B cell (primary cell): Measurements from ENCODE around the gene ARHGAP15. TPM values are rescaled to one million over a fixed set of nuclear protein-coding genes. Genes with fewer than 3 reads are reported as not detected.
A peak's percentile ranks its signal among the peaks of the same experiment; 100 is the strongest.

Experiments used
- ATAC-seq: fragments of 200-7000 bp; cut with Tn5 transposase; one replicate; pipeline ENCODE4 v1.10.0; 2021; ENCODE audit warnings: low read depth, mild to moderate bottlenecking, moderate number of reproducible peaks, moderate library complexity
- CTCF ChIA-PET: fragments of 350-600 bp; sonication (Branson Sonifier 250); formaldehyde crosslinking; loops from one replicate; lab custom pipeline; 2021; ENCODE audit warnings: antibody characterized with exemption, inconsistent platforms; lab: Charles Lee
- POLR2A ChIA-PET: fragments of 350-600 bp; sonication (Branson Sonifier 250); formaldehyde crosslinking; loops from one replicate; lab custom pipeline; 2021; ENCODE audit warnings: antibody characterized with exemption; lab: Charles Lee
- DNase-seq: peaks from one replicate; pipeline ENCODE4 v3.0.0; 2013
- H2AFZ ChIP-seq: 2 replicates; pipeline ENCODE4 v1.6.1; 2012; ENCODE audit warnings: mild to moderate bottlenecking, low read depth, low read length; ENCODE audit not compliant: insufficient read depth, poor library complexity, severe bottlenecking
- H3K27ac ChIP-seq, 2 donors: 1 replicate in 1 of 2; 2 replicates in 1 of 2; pipeline ENCODE4 v1.5.1; 2012 to 2013; ENCODE audit warnings: low read length in 2 of 2, mild to moderate bottlenecking in 2 of 2, moderate library complexity in 1 of 2
- H3K27me3 ChIP-seq, 4 experiments: fragments of 200-600 bp in 1 of 4; sonication (generic) in 1 of 4; replicated peaks in 1 of 4; 1 replicate in 2 of 4; 2 replicates in 2 of 4; pipeline versions ENCODE4 v1.6.1 to v1.7.0; 2013 to 2016; ENCODE audit warnings: low read length in 3 of 4, mild to moderate bottlenecking in 2 of 4, mixed read lengths in 1 of 4, moderate library complexity in 1 of 4; ENCODE audit not compliant: insufficient read depth in 4 of 4, control insufficient read depth in 3 of 4; ENCODE audit errors: control extremely low read depth in 1 of 4
- H3K36me3 ChIP-seq, 2 experiments: replicated peaks in 1 of 2; 1 replicate in 1 of 2; 2 replicates in 1 of 2; pipeline versions ENCODE4 v1.6.1 to v1.7.1; 2013; ENCODE audit warnings: low read length in 1 of 2; ENCODE audit not compliant: insufficient read depth in 2 of 2, control insufficient read depth in 1 of 2; ENCODE audit errors: control extremely low read depth in 1 of 2, extremely low read depth in 1 of 2
- H3K4me1 ChIP-seq, 2 donors: fragments of 200-600 bp in 1 of 2; sonication (generic) in 1 of 2; 1 replicate in 1 of 2; 2 replicates in 1 of 2; pipeline versions ENCODE4 v1.5.1 to v1.6.1; 2013 to 2017; ENCODE audit warnings: low read length in 2 of 2; ENCODE audit not compliant: control insufficient read depth in 2 of 2, insufficient read depth in 2 of 2
- H3K4me2 ChIP-seq: replicated peaks from 2 replicates; pipeline ENCODE3; 2012; ENCODE audit warnings: mild to moderate bottlenecking, low read depth, low read length; ENCODE audit not compliant: poor library complexity, severe bottlenecking
- H3K4me3 ChIP-seq, 5 experiments: fragments of 200-600 bp in 1 of 5; sonication (generic) in 1 of 5; 1 replicate in 3 of 5; 2 replicates in 2 of 5; pipeline versions ENCODE4 v1.5.1 to v1.7.0; 2011 to 2016; ENCODE audit warnings: low read length in 4 of 5, mild to moderate bottlenecking in 4 of 5, low read depth in 2 of 5, control low read depth in 1 of 5, moderate library complexity in 1 of 5; ENCODE audit not compliant: insufficient read depth in 1 of 5; ENCODE audit errors: control extremely low read depth in 1 of 5, extremely low read depth in 1 of 5
- H3K79me2 ChIP-seq: fragments of 200-600 bp; sonication (generic); one replicate; pipeline ENCODE4 v1.6.0; 2016; ENCODE audit warnings: low read length; ENCODE audit not compliant: control insufficient read depth, insufficient read depth
- H3K9ac ChIP-seq: fragments of 200-600 bp; sonication (generic); 2 replicates; pipeline ENCODE4 v1.6.1; 2017; ENCODE audit warnings: mild to moderate bottlenecking, low read length, moderate library complexity
- H3K9me3 ChIP-seq, 3 donors: one replicate each; pipeline versions ENCODE4 v1.6.1 to v1.7.1; 2013; ENCODE audit warnings: low read length in 2 of 3; ENCODE audit not compliant: control insufficient read depth in 2 of 3, insufficient read depth in 1 of 3; ENCODE audit errors: control extremely low read depth in 1 of 3
- H4K20me1 ChIP-seq: 2 replicates; pipeline ENCODE4 v1.6.0; 2012; ENCODE audit warnings: mild to moderate bottlenecking, low read length; ENCODE audit not compliant: insufficient read depth, control insufficient read depth, poor library complexity, severe bottlenecking
- H3K27ac Mint-ChIP-seq: one replicate; pipeline ENCODE4 v1.8.0; 2021; ENCODE audit warnings: mixed read lengths
- H3K27me3 Mint-ChIP-seq: one replicate; pipeline ENCODE4 v1.8.0; 2021; ENCODE audit warnings: mixed read lengths
- H3K4me1 Mint-ChIP-seq: one replicate; pipeline ENCODE4 v1.8.0; 2021; ENCODE audit warnings: mixed read lengths
- H3K4me3 Mint-ChIP-seq: one replicate; pipeline ENCODE4 v1.8.0; 2021; ENCODE audit warnings: mixed read lengths
- H3K9me3 Mint-ChIP-seq: one replicate; pipeline ENCODE4 v1.8.0; 2022; ENCODE audit warnings: mixed read lengths; ENCODE audit not compliant: insufficient read depth
- EZH2 ChIP-seq: IDR thresholded peaks from 2 replicates; pipeline ENCODE4 v1.6.1; 2012; ENCODE audit warnings: borderline replicate concordance, low read depth, mild to moderate bottlenecking, moderate library complexity, low read length; ENCODE audit not compliant: insufficient read depth, poor library complexity, severe bottlenecking
- WGBS: methylation state at CpG from one replicate; pipeline ENCODE4 v1.1.5; 2013; ENCODE audit warnings: missing lambda C conversion rate; ENCODE audit not compliant: insufficient coverage; 5-methylcytosine and 5-hydroxymethylcytosine counted together
- intact Hi-C: fragments of 100-400 bp; cut with micrococcal nuclease; formaldehyde crosslinking; loops from one replicate; pipeline ENCODE4 v1.10.0; 2022
- polyA plus RNA-seq: library from polyadenylated mRNA; depleted of rRNA; stranded (reverse); fragments of >200 nt; gene quantifications from 2 replicates; pipeline ENCODE4 v1.2.3, GENCODE V29; 2012
- total RNA-seq, 2 donors: library from RNA; stranded (reverse); fragments of 120-200 nt in 1 of 2; gene quantifications; 1 replicate in 1 of 2; 2 replicates in 1 of 2; pipeline versions ENCODE4 v1.2.3 to v1.2.4, GENCODE V29; 2013 to 2022
- TF ChIP-seq, protein P1 (sequence below): fragments of 200-600 bp; IDR thresholded peaks from one replicate; pipeline ENCODE4 v1.8.0; 2022; ENCODE audit warnings: antibody characterized with exemption, mild to moderate bottlenecking

ARHGAP15 gene
- total and polyA plus RNA-seq, 2 donors (not counting 1 experiment from before 2014, with no cell fraction given) = 58.6 to 187 TPM

DNA sequence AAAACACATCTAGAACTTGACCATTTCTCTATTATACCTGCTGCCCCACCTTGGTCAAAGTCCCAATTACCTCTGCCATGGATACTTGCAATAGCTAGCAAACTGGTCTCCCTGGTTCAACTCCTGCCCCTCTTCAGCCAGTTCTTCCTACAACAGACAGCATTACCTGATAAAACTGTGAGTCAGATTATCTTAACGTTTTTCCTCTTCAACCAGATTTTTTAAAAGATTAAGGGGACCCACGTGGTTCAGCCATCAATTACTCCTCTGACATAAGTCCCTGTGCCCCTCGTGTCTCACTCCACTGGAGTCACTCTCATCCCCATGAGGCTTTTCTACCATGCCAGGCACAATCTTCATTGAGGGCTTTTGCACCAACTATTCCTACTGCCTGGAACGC lies 5.3 kb upstream of the ARHGAP15 start:
- H3K4me2 ChIP-seq = no peak overlapping the region
- ChIA-PET CTCF (interaction anchor here (0.7 to 7.0 kb wide), 3 partner anchors 13 to 160 kb away, joined by 3 to 75 read pairs (median 3); no protein-coding TSS in a partner anchor), POLR2A (no interaction called here)
- peaks cover 36% of the 10 kb centered on the region for H3K79me2 ChIP-seq
- no peak overlapping the region for H3K9ac ChIP-seq
- H3K36me3 ChIP-seq = no peaks in the 10 kb centered on the region
- no peaks in the 10 kb centered on the region for H3K27me3 ChIP-seq
- peaks cover 27% of the 10 kb centered on the region for H3K4me1 Mint-ChIP-seq
- no peaks in the 10 kb centered on the region for H3K9me3 Mint-ChIP-seq
- no peak overlapping the region for H3K4me3 ChIP-seq
- 54% methylated on average over 4 of the region's 4 CpGs for WGBS
- H3K9me3 ChIP-seq = peaks cover 0 to 2% (median 0%) of the 10 kb centered on the region in 3 donors
- no peaks in the 10 kb centered on the region for H3K27me3 Mint-ChIP-seq
- H4K20me1 ChIP-seq = no peaks in the 10 kb centered on the region
- intact Hi-C loops = no loop called here
- H3K4me1 ChIP-seq = peaks cover 46 to 50% of the 10 kb centered on the region in 2 donors
- no peak for ATAC-seq
- H3K4me3 Mint-ChIP-seq = no peak overlapping the region
- no peak for TF ChIP-seq EZH2
- TF ChIP-seq, protein P1, sequence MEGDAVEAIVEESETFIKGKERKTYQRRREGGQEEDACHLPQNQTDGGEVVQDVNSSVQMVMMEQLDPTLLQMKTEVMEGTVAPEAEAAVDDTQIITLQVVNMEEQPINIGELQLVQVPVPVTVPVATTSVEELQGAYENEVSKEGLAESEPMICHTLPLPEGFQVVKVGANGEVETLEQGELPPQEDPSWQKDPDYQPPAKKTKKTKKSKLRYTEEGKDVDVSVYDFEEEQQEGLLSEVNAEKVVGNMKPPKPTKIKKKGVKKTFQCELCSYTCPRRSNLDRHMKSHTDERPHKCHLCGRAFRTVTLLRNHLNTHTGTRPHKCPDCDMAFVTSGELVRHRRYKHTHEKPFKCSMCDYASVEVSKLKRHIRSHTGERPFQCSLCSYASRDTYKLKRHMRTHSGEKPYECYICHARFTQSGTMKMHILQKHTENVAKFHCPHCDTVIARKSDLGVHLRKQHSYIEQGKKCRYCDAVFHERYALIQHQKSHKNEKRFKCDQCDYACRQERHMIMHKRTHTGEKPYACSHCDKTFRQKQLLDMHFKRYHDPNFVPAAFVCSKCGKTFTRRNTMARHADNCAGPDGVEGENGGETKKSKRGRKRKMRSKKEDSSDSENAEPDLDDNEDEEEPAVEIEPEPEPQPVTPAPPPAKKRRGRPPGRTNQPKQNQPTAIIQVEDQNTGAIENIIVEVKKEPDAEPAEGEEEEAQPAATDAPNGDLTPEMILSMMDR = no peak
- H3K27ac ChIP-seq = no peak overlapping the region
- no peak for DNase-seq
- H2AFZ ChIP-seq = peak overlapping the region; percentile 24
- no peak overlapping the region for H3K27ac Mint-ChIP-seq

DNA sequence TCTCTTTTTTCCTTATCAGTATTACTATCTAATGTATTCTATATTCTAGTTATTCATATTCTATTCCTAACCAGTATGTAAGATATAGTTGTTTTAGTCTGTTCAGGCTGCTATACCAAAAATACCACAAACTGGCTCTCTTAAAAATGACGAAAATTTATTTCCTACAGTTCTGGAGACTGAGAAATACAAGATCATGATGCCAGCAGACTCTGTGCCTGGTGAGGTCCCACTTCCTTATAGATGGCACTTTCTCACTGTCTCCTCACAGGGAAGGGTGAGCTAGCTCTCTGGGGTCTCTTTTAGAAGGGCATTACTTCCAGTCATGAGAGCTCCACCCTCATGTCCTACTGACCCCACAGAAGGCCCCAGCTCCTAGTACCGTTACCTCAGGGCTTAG lies 4.8 kb upstream of the ARHGAP15 start:
- H3K9ac ChIP-seq = no peak overlapping the region
- Mint-ChIP-seq H3K27ac (no peak overlapping the region), H3K4me3 (no peak overlapping the region), H3K4me1 (peaks cover 26% of the 10 kb centered on the region), H3K9me3 (no peaks in the 10 kb centered on the region), H3K27me3 (no peaks in the 10 kb centered on the region)
- no CpG with 5 or more reads among the region's 2 CpGs for WGBS
- H3K4me1 ChIP-seq = peaks cover 46 to 50% of the 10 kb centered on the region in 2 donors
- H3K4me2 ChIP-seq = no peak overlapping the region
- intact Hi-C loops = no loop called here
- no peak overlapping the region for H3K4me3 ChIP-seq
- ChIA-PET CTCF (interaction anchor here (0.7 to 7.0 kb wide), 4 partner anchors 13 to 160 kb away, joined by 3 to 75 read pairs (median 3); no protein-coding TSS in a partner anchor), POLR2A (no interaction called here)
- ATAC-seq (no peak), DNase-seq (no peak)
- H3K9me3 ChIP-seq = peaks cover 0 to 2% (median 0%) of the 10 kb centered on the region in 3 donors
- H3K36me3 ChIP-seq = no peaks in the 10 kb centered on the region
- TF ChIP-seq, protein P1 = no peak
- TF ChIP-seq EZH2 = no peak
- peaks cover 39% of the 10 kb centered on the region for H3K79me2 ChIP-seq
- no peaks in the 10 kb centered on the region for H4K20me1 ChIP-seq
- H3K27ac ChIP-seq = no peak overlapping the region
- no peaks in the 10 kb centered on the region for H3K27me3 ChIP-seq
- no peak overlapping the region for H2AFZ ChIP-seq
